Activated CD4-positive, CD25-positive, alpha-beta regulatory T cell treated with anti-CD3 and anti-CD28 coated beads, Interleukin-2, amount 50 U/mL, for 24 hours (primary cell): ENCODE results near the gene GLRA3.
"Not testable (repeated sequence)": the region's sequence is repeated elsewhere in the genome, so short reads cannot be mapped to it uniquely, and the experiment has no call there.

Experiments used
- ATAC-seq, 2 donors: fragments of 150-1000 bp; cut with Tn5 transposase; one replicate each; pipeline ENCODE4 v1.10.0; 2021; ENCODE audit warnings: mild to moderate bottlenecking in 1 of 2, moderate library complexity in 1 of 2

GLRA3 gene

DNA sequence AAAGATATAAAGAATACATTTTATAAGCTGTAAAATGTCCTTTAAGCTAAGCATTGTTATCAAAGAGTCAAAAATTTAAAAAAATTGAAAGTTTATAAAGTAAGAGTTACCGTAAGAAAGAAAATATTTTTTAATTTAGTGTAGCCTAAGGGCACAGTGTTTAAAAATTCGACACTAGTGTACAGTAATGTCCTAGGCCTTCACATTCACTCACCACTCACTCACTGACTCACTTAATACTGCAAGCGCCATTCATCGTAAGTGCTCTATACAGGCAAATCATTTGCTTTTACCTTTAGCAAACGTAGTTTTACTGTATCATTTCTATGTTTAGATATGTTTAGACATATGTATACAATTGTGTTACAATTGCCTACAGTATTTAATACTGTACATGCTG lies 20.2 kb downstream of the GLRA3 start:
- no peak for ATAC-seq

DNA sequence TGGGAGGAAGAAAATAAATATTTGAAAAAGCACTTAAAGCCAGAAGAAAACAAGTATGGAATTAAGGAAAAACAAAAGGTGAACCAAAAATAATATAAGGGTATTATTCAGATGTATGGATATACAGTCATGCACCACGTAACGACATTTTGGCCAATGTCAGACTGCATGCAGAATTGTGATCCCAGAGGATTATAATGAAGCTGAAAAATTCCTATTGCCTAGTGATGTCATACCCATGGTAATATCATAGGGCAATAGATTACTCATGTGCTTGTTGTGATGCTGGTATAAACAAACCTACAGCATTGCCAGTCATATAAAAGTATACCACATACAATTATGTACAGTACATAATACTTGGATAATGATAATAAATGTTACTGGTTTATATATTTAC lies 20.9 kb downstream of the GLRA3 start:
- ATAC-seq: no peak

GRCh38 chr4:174805746-174806145 lies 23.3 kb downstream of the GLRA3 start:
- no peak for ATAC-seq

- ATAC-seq: no peak
Observed at GRCh38 chr4:174794543-174795094, 34.4 kb downstream of the GLRA3 start.

DNA sequence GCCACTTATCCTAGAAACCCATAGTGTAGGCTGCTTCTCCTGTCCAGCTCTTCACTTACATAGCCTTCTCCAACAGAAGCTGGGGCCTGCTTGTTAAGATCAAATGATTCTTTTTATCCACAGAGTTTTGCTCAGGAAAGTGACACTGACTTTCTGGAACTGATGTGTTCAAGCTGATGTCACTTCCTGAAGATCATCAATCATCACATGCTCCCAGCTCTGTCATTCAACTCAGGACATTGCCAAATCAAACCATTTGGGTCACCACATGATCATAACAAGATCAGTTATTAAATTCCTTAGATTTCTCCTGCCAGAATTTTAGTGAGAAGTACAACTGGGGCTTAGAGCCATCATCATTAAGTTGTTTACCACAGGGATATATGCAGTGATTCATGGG lies 39.4 kb downstream of the GLRA3 start:
- ATAC-seq: no peak

GRCh38 chr4:174778274-174778986 lies 50.6 kb downstream of the GLRA3 start:
- ATAC-seq: not testable (repeated sequence)

DNA sequence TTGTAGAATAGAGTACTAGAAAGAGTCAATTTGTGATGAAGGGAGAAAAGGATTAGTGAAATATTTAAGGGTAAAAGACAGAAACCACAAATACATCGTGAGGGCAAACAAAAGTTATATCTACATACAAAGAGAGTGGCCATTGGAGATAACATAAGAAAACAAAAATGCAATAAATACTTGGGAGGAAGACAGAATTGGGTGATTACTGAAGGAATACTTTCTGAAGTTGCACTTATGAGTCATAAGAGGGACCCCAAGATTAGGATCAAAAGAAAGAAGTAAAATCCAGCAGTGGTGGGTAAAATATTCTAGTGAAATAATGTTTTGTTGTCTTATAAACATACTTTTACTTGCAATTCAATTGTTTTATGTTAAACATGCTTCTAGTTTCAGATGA lies 53.7 kb downstream of the GLRA3 start:
- ATAC-seq: no peak

GRCh38 chr4:174764105-174764729 lies 64.8 kb downstream of the GLRA3 start:
- no peak for ATAC-seq

- no peak for ATAC-seq
Observed at GRCh38 chr4:174763454-174764104, 65.5 kb downstream of the GLRA3 start.

DNA sequence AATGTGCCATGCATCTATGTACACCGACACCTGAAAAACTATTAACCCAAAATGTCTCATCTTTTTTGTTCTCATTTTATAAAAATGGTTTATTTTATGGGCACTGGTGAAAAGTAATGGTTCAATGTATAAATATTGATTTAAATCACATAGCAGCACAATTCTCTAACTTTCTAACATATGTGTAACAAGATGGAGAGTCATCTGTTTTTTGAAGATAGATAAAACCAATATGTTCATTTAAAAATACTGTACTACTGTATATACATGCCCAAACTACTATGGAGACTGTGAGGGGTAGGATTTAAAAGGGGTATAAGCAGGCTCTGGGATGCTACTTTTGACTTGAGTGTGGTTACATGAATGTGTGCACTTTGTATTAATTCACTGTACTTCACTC lies 67.6 kb downstream of the GLRA3 start:
- ATAC-seq: no peak

- ATAC-seq: no peak
Observed at GRCh38 chr4:174757736-174758135, 71.3 kb downstream of the GLRA3 start.

- ATAC-seq: no peak
Observed at GRCh38 chr4:174753021-174753420, 76.0 kb downstream of the GLRA3 start.

DNA sequence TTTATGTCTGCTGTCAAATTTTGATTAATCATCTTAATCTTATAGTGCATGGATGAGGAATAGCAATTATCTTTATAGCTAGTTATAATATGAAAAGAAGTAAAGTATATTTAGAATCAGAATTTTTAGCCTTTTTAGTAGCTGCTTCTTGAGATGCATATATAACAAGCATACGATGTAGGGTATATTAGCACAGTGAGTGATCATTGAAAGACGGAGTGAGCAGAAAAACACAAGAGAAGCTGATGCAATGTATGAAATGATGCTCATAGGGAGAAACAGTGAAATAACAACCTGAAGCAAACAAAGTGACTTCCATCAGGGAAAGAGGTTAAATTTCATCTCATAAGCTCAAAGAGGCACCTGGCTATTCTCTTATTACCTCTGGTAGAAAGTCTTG lies 77.0 kb downstream of the GLRA3 start:
- ATAC-seq: no peak

GRCh38 chr4:174749091-174749490 lies 80.0 kb downstream of the GLRA3 start:
- no peak for ATAC-seq

DNA sequence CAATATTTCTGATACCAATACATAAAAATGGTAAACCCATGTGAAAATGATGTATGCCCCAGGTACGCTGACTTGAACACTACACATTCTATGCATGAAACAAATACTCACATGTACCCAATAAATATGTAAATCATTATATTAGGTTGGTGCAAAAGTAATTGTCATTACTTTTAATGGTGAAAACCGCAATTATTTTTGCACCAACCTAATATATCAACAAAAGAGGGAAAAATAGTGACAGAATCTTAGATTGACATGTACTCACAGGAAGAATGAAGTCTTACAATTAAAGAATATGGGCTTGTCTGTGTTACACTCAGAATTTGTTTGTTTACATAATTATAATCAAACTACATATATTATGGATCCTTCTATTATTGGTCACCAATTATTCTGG lies 82.3 kb downstream of the GLRA3 start:
- no peak for ATAC-seq

- no peak for ATAC-seq
Observed at GRCh38 chr4:174742561-174742960, 86.5 kb downstream of the GLRA3 start.

DNA sequence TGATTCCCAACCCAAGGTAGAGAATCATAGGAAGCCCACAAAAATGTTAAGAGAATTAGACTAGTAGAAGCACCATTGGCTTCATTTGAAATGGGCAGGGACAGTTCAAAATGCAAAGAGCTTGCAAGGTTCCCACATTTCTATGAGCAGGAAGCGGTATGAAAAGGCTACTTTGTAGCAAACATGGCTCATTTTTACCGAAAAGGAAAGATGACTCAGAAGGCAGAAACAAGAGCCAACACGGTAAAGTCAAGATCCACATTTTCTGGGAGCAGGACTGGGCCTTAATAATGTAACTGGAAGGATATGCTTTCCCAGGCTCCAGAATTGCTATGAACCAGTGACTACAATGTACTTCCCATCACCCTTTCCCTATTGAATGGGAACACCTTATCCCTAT lies 89.5 kb downstream of the GLRA3 start:
- no peak for ATAC-seq

GRCh38 chr4:174734181-174734580 lies 94.9 kb downstream of the GLRA3 start:
- no peak for ATAC-seq

DNA sequence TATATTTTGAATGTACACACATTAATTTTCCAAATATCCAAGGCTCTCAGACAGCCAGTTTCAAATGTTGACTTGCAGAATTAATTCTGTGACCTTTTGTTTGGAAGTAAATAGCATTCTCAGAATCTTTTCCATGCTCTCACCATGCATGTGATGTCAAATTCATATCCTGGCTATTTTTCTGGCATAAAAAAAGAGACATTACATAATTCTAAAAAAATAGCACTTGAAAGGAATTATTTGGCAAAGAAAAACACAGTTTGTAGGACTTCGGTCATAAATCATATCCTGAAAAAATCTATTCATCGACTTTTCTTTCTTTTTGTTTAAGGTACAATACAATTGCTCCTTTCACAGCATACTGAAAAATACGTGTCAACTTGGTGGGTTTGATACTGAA lies 111.2 kb downstream of the GLRA3 start:
- no peak for ATAC-seq

DNA sequence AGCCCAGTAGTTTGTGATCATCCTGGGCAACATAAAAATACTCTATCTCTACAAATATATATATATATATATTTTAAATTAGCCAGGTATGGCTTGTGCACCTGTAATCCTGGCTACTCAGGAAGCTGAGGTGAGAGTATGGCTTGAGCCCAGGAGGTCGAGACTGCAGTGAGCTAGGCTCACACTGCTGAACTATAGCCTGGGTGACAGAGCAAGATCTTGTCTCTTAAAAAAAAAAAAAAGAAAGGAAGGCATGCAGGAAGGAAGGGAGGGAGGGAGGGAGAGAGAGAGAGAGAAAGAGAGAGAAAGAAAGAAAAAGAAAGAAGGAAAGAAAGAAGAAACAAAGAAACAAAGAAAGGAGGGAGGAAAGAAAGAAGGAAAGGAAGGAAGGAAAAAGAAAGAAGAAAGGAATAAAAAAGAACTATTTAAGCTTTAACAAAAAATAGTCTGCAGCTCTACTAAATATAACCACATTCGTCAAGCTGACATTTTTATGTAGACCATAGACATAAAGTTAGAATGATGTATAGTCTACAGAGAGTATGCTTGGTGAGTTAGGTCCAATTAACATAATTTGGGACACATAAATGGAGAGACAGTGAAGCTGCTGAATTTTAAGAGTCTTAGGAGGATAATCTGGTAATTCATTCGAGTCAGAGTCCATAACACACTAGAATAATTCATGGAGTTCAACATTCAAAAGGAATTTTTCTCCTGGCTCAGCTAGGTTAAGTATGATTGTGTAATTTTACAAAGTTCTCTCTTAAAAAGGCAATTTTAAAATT lies 111.9 kb downstream of the GLRA3 start:
- no peak for ATAC-seq

GRCh38 chr4:174714393-174715211 lies 114.4 kb downstream of the GLRA3 start:
- ATAC-seq: no peak

DNA sequence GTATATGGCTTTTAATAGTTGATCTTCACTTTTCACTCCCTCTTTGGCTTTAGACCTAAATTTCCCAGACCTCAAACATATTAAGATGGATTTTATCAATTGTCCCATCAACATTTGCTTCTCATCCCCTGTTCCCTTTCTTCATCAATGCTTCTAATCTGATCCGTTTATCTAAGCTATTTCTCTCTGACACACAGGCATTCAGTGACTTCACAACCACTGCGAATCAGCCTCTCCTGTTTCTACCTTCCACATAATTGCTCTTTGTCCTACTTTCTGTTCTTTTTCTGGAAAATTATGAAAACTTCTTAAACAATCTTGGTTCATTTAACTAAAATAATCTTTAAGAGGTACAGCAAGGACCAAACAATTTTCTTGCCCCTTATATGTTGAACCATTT lies 115.2 kb downstream of the GLRA3 start:
- no peak for ATAC-seq
